ENCODE data around the gene ATP2B2. TPM values are rescaled to one million over a fixed set of nuclear protein-coding genes. Genes with fewer than 3 reads are reported as not detected.

ATP2B2 gene
- total and polyA plus RNA-seq, 2 of the 8 experiments (the other 6 are each of a cell fraction or from before 2014, with no cell fraction given): 0.14 to 1.2 TPM

- Histone ChIP-seq H3K79me1 (ENCODE audit: low read depth, low read length) (no peaks in the 10 kb centered on the region), H2AK5ac (ENCODE audit: low read depth, low read length) (no peak overlapping the region), H4K20me1 (replicated peaks in 1 of 2; ENCODE audit: control insufficient read depth in 1 of 2, insufficient read depth in 2 of 2, low read length in 2 of 2) (no peaks in the 10 kb centered on the region), H3K14ac (ENCODE audit: insufficient read length) (no peak overlapping the region), H3K23me2 (ENCODE audit: low read depth, low read length) (no peaks in the 10 kb centered on the region), H3K79me2 (ENCODE audit: control insufficient read depth in 1 of 2, insufficient read depth in 2 of 2, low read length in 2 of 2) (no peaks in the 10 kb centered on the region), H2AFZ (ENCODE audit: low read length) (no peak overlapping the region), H3K56ac (replicated peaks; ENCODE audit: insufficient read length, low read depth, low read length) (no peak overlapping the region), H3K9ac (replicated peaks in 1 of 4; ENCODE audit: extremely low read depth in 1 of 4, low read depth in 3 of 4, low read length in 3 of 4) (no peak overlapping the region), H3K9me3 (ENCODE audit: insufficient read depth in 2 of 2, low read depth in 1 of 2, low read length in 1 of 2) (no peaks in the 10 kb centered on the region), H4K8ac (ENCODE audit: extremely low read depth, insufficient read depth, low read length) (no peak overlapping the region), H3K27ac (ENCODE audit: low read depth, low read length) (no peak overlapping the region), H3K27me3 (replicated peaks in 1 of 4; ENCODE audit: control insufficient read depth in 3 of 4, extremely low read depth in 1 of 4, insufficient read depth in 3 of 4, low read length in 3 of 4) (no peaks in the 10 kb centered on the region), H2BK15ac (ENCODE audit: low read length) (no peak overlapping the region), H3K4me3 (ENCODE audit: extremely low read depth in 1 of 4, insufficient read depth in 2 of 4, low read depth in 3 of 4, low read length in 4 of 4) (no peak overlapping the region), H4K91ac (replicated peaks; ENCODE audit: insufficient read length, low read length) (no peak overlapping the region), H2BK5ac (ENCODE audit: low read depth, low read length) (no peak overlapping the region), H2BK20ac (ENCODE audit: low read length) (no peak overlapping the region), H3K4me1 (replicated peaks in 1 of 4; ENCODE audit: control insufficient read depth in 3 of 4, insufficient read depth in 4 of 4, low read length in 3 of 4) (peaks cover 0 to 2% (median under 1%) of the 10 kb centered on the region in 4 experiments; a peak in 1 of 7 replicates), H3K4me2 (ENCODE audit: insufficient read depth in 1 of 2, low read depth in 2 of 2, low read length in 2 of 2) (no peak overlapping the region), H2BK12ac (ENCODE audit: low read depth, low read length) (0 out of 2 replicates have a peak overlapping the region, but pooled peaks have one; percentile 50), H3K36me3 (ENCODE audit: control insufficient read depth in 2 of 4, insufficient read depth in 4 of 4, low read length in 3 of 4) (no peaks in the 10 kb centered on the region), H4K5ac (ENCODE audit: insufficient read length, low read depth, low read length) (no peak overlapping the region), H3K18ac (ENCODE audit: extremely low read depth, low read length) (no peak overlapping the region), H3K23ac (ENCODE audit: insufficient read length) (no peak overlapping the region), H3K4ac (replicated peaks; ENCODE audit: insufficient read length, low read depth, low read length) (no peak overlapping the region), H2BK120ac (replicated peaks; ENCODE audit: low read depth, low read length) (no peak overlapping the region)
- WGBS, 2 experiments (ENCODE audit: extremely low coverage in 1 of 2, insufficient coverage in 1 of 2, insufficient read length in 1 of 2, insufficient replicate concordance in 2 of 2, low coverage in 1 of 2, low lambda C conversion rate in 2 of 2, missing lambda C conversion rate in 1 of 2): 94% methylated on average over 14 of the region's 14 CpGs; no CpG with 5 or more reads in 1 of the 2 experiments
- no peak for FAIRE-seq
- ChIA-PET CTCF (ENCODE audit: partially characterized antibody) (interaction anchor here (0.6 to 5.1 kb wide), 13 partner anchors 12 to 396 kb away, joined by 3 to 46 read pairs (median 9); no protein-coding TSS in a partner anchor), POLR2A (ENCODE audit: partially characterized antibody) (no interaction called here)
- no peak for DNase-seq (ENCODE audit: low read depth in 1 of 2, low spot score in 2 of 2)
- TF ChIP-seq CTBP2 (IDR thresholded peaks at IDR 0.05; ENCODE audit: borderline replicate concordance, insufficient read depth, insufficient read length, low read length): no peak
These were observed 162.6 kb downstream of the ATP2B2 start for GRCh38 chr3:10342781-10343180.

Data from H1 (cell line).